GM12878 (cell line): ENCODE results near the gene PRRG1. TPM values are rescaled to one million over a fixed set of nuclear protein-coding genes. Genes with fewer than 3 reads are reported as not detected.

Experiments used
- ATAC-seq: fragments of 200-7000 bp; cut with Tn5 transposase; 3 replicates; pipeline ENCODE4 v1.9.1; 2020; ENCODE audit warnings: mild to moderate bottlenecking, moderate library complexity
- BruUV-seq: library from RNA; stranded (reverse); fragments of 400-500 nt; replicated peaks from 2 replicates; lab custom pipeline; 2021; lab: Mats Ljungman, UMichigan
- CTCF ChIA-PET: fragments of 300-600 bp; sonication (Branson Sonifier 250); formaldehyde crosslinking; extraction: SDS; loops from one replicate; lab custom pipeline; 2021; ENCODE audit warnings: inconsistent platforms; lab: Yijun Ruan, JAX
- POLR2A ChIA-PET: fragments of 350-600 bp; formaldehyde crosslinking; extraction: SDS; loops from one replicate; lab custom pipeline; 2021; ENCODE audit warnings: inconsistent platforms; lab: Charles Lee
- RAD21 ChIA-PET: fragments of 300-600 bp; sonication (Branson Sonifier 250); formaldehyde crosslinking; loops from one replicate; lab custom pipeline; 2023; ENCODE audit warnings: antibody characterized with exemption; ENCODE audit not compliant: unreplicated experiment; lab: Charles Lee
- SMC1A ChIA-PET: fragments of 300-600 bp; sonication (Branson Sonifier 250); formaldehyde crosslinking; loops from one replicate; lab custom pipeline; 2023; ENCODE audit not compliant: unreplicated experiment, uncharacterized antibody; lab: Charles Lee
- DNase-seq: peaks from one replicate; pipeline ENCODE4 v3.0.0-alpha.2; 2011; ENCODE audit warnings: low read depth, low spot score
- FAIRE-seq: peaks from 3 replicates; lab custom pipeline; 2011; peaks lifted over from hg19 to GRCh38; lab: Jason Lieb, UNC
- H2AFZ ChIP-seq: 2 replicates; pipeline ENCODE4 v1.6.0; 2011; ENCODE audit warnings: low read depth, low read length, control low read depth; ENCODE audit not compliant: control insufficient read depth
- H3K27ac ChIP-seq: 2 replicates; pipeline ENCODE4 v1.5.1; 2011; ENCODE audit warnings: control low read depth; ENCODE audit not compliant: control insufficient read depth, insufficient read depth
- H3K27me3 ChIP-seq, 2 experiments: replicated peaks in 1 of 2; 2 replicates each; pipeline versions ENCODE4 v1.6.0 to v1.6.1; 2011; ENCODE audit warnings: low read length in 1 of 2; ENCODE audit not compliant: control insufficient read depth in 2 of 2, insufficient read depth in 2 of 2
- H3K36me3 ChIP-seq, 2 experiments: 2 replicates each; pipeline ENCODE4 v1.5.1; 2011; ENCODE audit warnings: low read length in 1 of 2; ENCODE audit not compliant: control insufficient read depth in 2 of 2, insufficient read depth in 2 of 2
- H3K4me1 ChIP-seq: 2 replicates; pipeline ENCODE4 v1.6.1; 2011; ENCODE audit warnings: mild to moderate bottlenecking, low read length, moderate library complexity, mixed read lengths; ENCODE audit not compliant: control insufficient read depth, insufficient read depth
- H3K4me2 ChIP-seq: 2 replicates; pipeline ENCODE4 v1.6.0; 2011; ENCODE audit warnings: control low read depth; ENCODE audit not compliant: control insufficient read depth, insufficient read depth
- H3K4me3 ChIP-seq: fragments of 200-600 bp; sonication (generic); 2 replicates; pipeline ENCODE4 v1.5.1; 2016
- H3K79me2 ChIP-seq: 2 replicates; pipeline ENCODE4 v1.6.0; 2011; ENCODE audit warnings: low read length; ENCODE audit not compliant: control insufficient read depth, insufficient read depth
- H3K9ac ChIP-seq: 2 replicates; pipeline ENCODE4 v1.8.0; 2011; ENCODE audit warnings: low read length, control low read depth, mixed read lengths; ENCODE audit not compliant: control insufficient read depth, insufficient read depth
- H3K9me3 ChIP-seq: replicated peaks from 3 replicates; pipeline ENCODE4 v1.5.1; 2011; ENCODE audit warnings: mild to moderate bottlenecking, low read length; ENCODE audit not compliant: control insufficient read depth, insufficient read depth
- H4K20me1 ChIP-seq: 2 replicates; pipeline ENCODE4 v1.6.0; 2011; ENCODE audit not compliant: control insufficient read depth, insufficient read depth
- BHLHE40 ChIP-seq, 2 experiments: fragments of 450-650 bp in 1 of 2; IDR thresholded peaks; 2 replicates each; pipeline ENCODE4 v1.6.1; 2011 to 2017; ENCODE audit warnings: low read depth in 2 of 2, borderline replicate concordance in 1 of 2, improper control_type of control experiment in 1 of 2, low read length in 1 of 2, mild to moderate bottlenecking in 1 of 2
- CUX1 ChIP-seq: IDR thresholded peaks from 2 replicates; pipeline ENCODE4 v1.6.1; 2012; ENCODE audit warnings: improper control_type of control experiment, low read depth, low read length; ENCODE audit not compliant: insufficient replicate concordance
- IKZF1 ChIP-seq: fragments of 450-650 bp; conservative IDR thresholded peaks from 2 replicates; pipeline ENCODE4 v1.6.1; 2017; ENCODE audit warnings: antibody characterized with exemption, mild to moderate bottlenecking
- NFYA ChIP-seq: IDR thresholded peaks from 2 replicates; pipeline ENCODE4 v1.6.1; 2011; ENCODE audit warnings: low read depth, mild to moderate bottlenecking, low read length, improper control_type of control experiment, borderline replicate concordance
- NR2C1 ChIP-seq: fragments of 450-650 bp; IDR thresholded peaks from 2 replicates; pipeline ENCODE4 v1.6.1; 2017; ENCODE audit warnings: antibody characterized with exemption, mild to moderate bottlenecking, moderate library complexity
- PAX5 ChIP-seq: IDR thresholded peaks from 2 replicates; pipeline ENCODE4 v1.6.1; 2011; ENCODE audit warnings: low read depth, low read length, borderline replicate concordance
- SMARCA5 ChIP-seq: fragments of 450-650 bp; IDR thresholded peaks from 2 replicates; pipeline ENCODE4 v1.6.1; 2017; ENCODE audit warnings: mild to moderate bottlenecking
- SUPT20H ChIP-seq: IDR thresholded peaks from 2 replicates; pipeline ENCODE4 v1.6.1; 2011; ENCODE audit warnings: low read depth, mild to moderate bottlenecking, low read length, moderate library complexity, borderline replicate concordance; ENCODE audit not compliant: control insufficient read depth
- TAF1 ChIP-seq: IDR thresholded peaks from 2 replicates; pipeline ENCODE4 v1.6.1; 2011; ENCODE audit warnings: mild to moderate bottlenecking, low read depth, low read length, borderline replicate concordance
- YBX1 ChIP-seq: fragments of 450-650 bp; IDR thresholded peaks from 2 replicates; pipeline ENCODE4 v1.6.1; 2016; ENCODE audit warnings: antibody characterized with exemption
- ZBED1 ChIP-seq: IDR thresholded peaks from 2 replicates; pipeline ENCODE4 v1.6.1; 2016; ENCODE audit warnings: borderline replicate concordance
- ZNF274 ChIP-seq: IDR thresholded peaks from one replicate; pipeline ENCODE4 v1.8.0; 2011; ENCODE audit not compliant: insufficient read length, insufficient read depth
- ZNF384 ChIP-seq: IDR thresholded peaks from 2 replicates; pipeline ENCODE4 v1.6.1; 2012; ENCODE audit warnings: low read depth, mild to moderate bottlenecking, low read length, improper control_type of control experiment, borderline replicate concordance
- ZSCAN29 ChIP-seq: fragments of 450-650 bp; IDR thresholded peaks from 2 replicates; pipeline ENCODE4 v1.6.1; 2017; ENCODE audit warnings: mild to moderate bottlenecking, moderate library complexity
- in situ Hi-C: fragments of 300-500 bp; cut with MboI; formaldehyde crosslinking; loops from 9 replicates; pipeline ENCODE4 v1.14.3; 2018; ENCODE audit warnings: mixed read lengths
- intact Hi-C: fragments of 100-400 bp; cut with micrococcal nuclease; formaldehyde crosslinking; loops from one replicate; pipeline ENCODE4 v1.14.2; 2022; ENCODE audit not compliant: unreplicated experiment
- polyA plus RNA-seq, 11 experiments: library from polyadenylated mRNA; depleted of rRNA in 4 of 11; unstranded in 6 of 11; stranded (reverse) in 5 of 11; fragments of >200 nt; fragmentation: Nextera tagmentation in 4 of 11; fragmentation: Illumina TruSeq in 1 of 11; extraction: Ambion mirVana in 4 of 11; extraction: Trizol in 1 of 11; gene quantifications; 1 replicate in 1 of 11; 2 replicates in 10 of 11; pipeline versions ENCODE4 v1.2.1 to v1.2.3, GENCODE V29; 2011 to 2016; ENCODE audit warnings: inconsistent platforms in 2 of 11, missing spikeins in 2 of 11, low read depth in 1 of 11
- total RNA-seq, 4 experiments: library from RNA; depleted of rRNA in 3 of 4; stranded (reverse); fragments of >200 nt in 3 of 4; fragmentation: Illumina TruSeq in 1 of 4; extraction: Trizol in 1 of 4; gene quantifications; 2 replicates each; pipeline versions ENCODE4 v1.2.1 to v1.2.3, GENCODE V29; 2013 to 2021
- TF ChIP-seq, protein P1 (sequence below): fragments of 450-650 bp; IDR thresholded peaks from 2 replicates; pipeline ENCODE4 v1.6.1; 2016; ENCODE audit warnings: mild to moderate bottlenecking
- TF ChIP-seq, protein P2 (sequence below): fragments of 450-650 bp; formaldehyde crosslinking; IDR thresholded peaks from 2 replicates; pipeline ENCODE4 v1.4.0; 2022; ENCODE audit warnings: mild to moderate bottlenecking, moderate library complexity

PRRG1 gene
- total and polyA plus RNA-seq, 10 of the 15 experiments (the other 5 are each of a cell fraction or from before 2014, with no cell fraction given), result not detected

- TF ChIP-seq CUX1 (no peak), YBX1 (no peak), ZSCAN29 (no peak), ZNF384 (no peak), SUPT20H (no peak), NR2C1 (no peak)
- TF ChIP-seq, all 136 proteins: peak for 0
These were observed 31.8 kb downstream of the PRRG1 start (continued) for GRCh38 chrX:37380924-37381323.

DNA sequence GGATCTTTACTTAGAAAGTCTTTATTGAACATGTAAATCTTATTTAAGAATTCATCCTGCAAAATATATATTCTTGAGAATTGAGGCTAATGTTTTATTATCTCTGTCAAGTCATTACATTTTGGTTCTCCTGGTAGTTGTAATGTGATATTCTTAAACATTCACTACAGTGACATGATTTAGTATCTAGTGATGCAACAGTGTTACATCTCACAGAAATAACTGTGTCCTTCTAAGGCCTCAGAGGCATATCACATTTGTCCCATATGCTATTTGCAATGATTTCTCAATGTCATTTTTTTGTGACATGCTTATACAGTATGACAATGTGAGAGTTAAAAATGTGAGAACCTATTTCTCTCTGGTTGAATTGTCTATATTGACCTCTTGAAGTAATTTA is 34.1 kb downstream of the PRRG1 start:
- ChIA-PET RAD21 (no interaction called here), POLR2A (no interaction called here), SMC1A (no interaction called here), CTCF (no interaction called here)
- no peaks in the 10 kb centered on the region for H3K27me3 ChIP-seq
- H4K20me1 ChIP-seq, result no peaks in the 10 kb centered on the region
- BruUV-seq, result no TSS peak
- FAIRE-seq (no peak), DNase-seq (no peak), ATAC-seq (no peak)
- H3K4me1 ChIP-seq, result no peaks in the 10 kb centered on the region
- no peaks in the 10 kb centered on the region for H3K36me3 ChIP-seq
- intact Hi-C loops, result no loop called here
- no peaks in the 10 kb centered on the region for H3K9me3 ChIP-seq
- no peaks in the 10 kb centered on the region for H3K79me2 ChIP-seq
- H3K9ac ChIP-seq, result no peak overlapping the region
- TF ChIP-seq TAF1 (no peak), ZNF274 (no peak), ZBED1 (no peak), IKZF1 (no peak), NFYA (no peak), BHLHE40 (IDR thresholded peaks at IDR 0.05; ENCODE audit: borderline replicate concordance in 1 of 2, low read depth in 2 of 2, low read length in 1 of 2) (no peak), SMARCA5 (no peak), PAX5 (no peak)
- TF ChIP-seq, protein P1, sequence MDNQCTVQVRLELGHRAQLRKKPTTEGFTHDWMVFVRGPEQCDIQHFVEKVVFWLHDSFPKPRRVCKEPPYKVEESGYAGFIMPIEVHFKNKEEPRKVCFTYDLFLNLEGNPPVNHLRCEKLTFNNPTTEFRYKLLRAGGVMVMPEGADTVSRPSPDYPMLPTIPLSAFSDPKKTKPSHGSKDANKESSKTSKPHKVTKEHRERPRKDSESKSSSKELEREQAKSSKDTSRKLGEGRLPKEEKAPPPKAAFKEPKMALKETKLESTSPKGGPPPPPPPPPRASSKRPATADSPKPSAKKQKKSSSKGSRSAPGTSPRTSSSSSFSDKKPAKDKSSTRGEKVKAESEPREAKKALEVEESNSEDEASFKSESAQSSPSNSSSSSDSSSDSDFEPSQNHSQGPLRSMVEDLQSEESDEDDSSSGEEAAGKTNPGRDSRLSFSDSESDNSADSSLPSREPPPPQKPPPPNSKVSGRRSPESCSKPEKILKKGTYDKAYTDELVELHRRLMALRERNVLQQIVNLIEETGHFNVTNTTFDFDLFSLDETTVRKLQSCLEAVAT, result no peak
- TF ChIP-seq, protein P2, sequence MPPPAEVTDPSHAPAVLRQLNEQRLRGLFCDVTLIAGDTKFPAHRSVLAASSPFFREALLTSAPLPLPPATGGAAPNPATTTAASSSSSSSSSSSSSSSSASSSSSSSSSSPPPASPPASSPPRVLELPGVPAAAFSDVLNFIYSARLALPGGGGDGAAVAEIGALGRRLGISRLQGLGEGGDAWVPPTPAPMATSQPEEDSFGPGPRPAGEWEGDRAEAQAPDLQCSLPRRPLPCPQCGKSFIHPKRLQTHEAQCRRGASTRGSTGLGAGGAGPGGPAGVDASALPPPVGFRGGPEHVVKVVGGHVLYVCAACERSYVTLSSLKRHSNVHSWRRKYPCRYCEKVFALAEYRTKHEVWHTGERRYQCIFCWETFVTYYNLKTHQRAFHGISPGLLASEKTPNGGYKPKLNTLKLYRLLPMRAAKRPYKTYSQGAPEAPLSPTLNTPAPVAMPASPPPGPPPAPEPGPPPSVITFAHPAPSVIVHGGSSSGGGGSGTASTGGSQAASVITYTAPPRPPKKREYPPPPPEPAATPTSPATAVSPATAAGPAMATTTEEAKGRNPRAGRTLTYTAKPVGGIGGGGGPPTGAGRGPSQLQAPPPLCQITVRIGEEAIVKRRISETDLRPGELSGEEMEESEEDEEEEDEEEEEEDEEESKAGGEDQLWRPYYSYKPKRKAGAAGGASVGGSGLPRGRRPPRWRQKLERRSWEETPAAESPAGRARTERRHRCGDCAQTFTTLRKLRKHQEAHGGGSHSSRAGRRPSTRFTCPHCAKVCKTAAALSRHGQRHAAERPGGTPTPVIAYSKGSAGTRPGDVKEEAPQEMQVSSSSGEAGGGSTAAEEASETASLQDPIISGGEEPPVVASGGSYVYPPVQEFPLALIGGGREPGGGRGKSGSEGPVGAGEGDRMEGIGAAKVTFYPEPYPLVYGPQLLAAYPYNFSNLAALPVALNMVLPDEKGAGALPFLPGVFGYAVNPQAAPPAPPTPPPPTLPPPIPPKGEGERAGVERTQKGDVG (CRISPR knock-in tag), result no peak
- no peak overlapping the region for H3K4me2 ChIP-seq
- in situ Hi-C loops, result no loop called here
- H3K4me3 ChIP-seq, result no peak overlapping the region
- H2AFZ ChIP-seq, result no peak overlapping the region
- no peak overlapping the region for H3K27ac ChIP-seq
